Type B pancreatic cell (in vitro differentiated cells): ENCODE data around the gene ITGAE. TPM values are rescaled to one million over a fixed set of nuclear protein-coding genes. Genes with fewer than 3 reads are reported as not detected.
"Not testable (repeated sequence)": the region's sequence is repeated elsewhere in the genome, so short reads cannot be mapped to it uniquely, and the experiment has no call there.

Experiments used
- DNase-seq: peaks from one replicate; pipeline ENCODE4 v3.0.0; 2021; ENCODE audit warnings: mixed read lengths; ENCODE audit not compliant: unreplicated experiment; ENCODE audit errors: extremely low spot score
- H3K27ac Mint-ChIP-seq: 2 replicates; pipeline ENCODE4 v1.8.0; 2021; ENCODE audit warnings: mild to moderate bottlenecking, mixed read lengths
- H3K27me3 Mint-ChIP-seq: 2 replicates; pipeline ENCODE4 v1.8.0; 2021; ENCODE audit warnings: mixed read lengths
- H3K36me3 Mint-ChIP-seq: 2 replicates; pipeline ENCODE4 v1.8.0; 2021; ENCODE audit warnings: mixed read lengths
- H3K4me1 Mint-ChIP-seq: one replicate; pipeline ENCODE4 v1.8.0; 2021; ENCODE audit warnings: mixed read lengths; ENCODE audit not compliant: unreplicated experiment
- H3K4me3 Mint-ChIP-seq: 2 replicates; pipeline ENCODE4 v1.8.0; 2021; ENCODE audit warnings: mild to moderate bottlenecking, mixed read lengths
- H3K9me3 Mint-ChIP-seq: 2 replicates; pipeline ENCODE4 v1.8.0; 2021; ENCODE audit warnings: mixed read lengths
- CTCF ChIP-seq: fragments of 200-600 bp; sonication (generic); conservative IDR thresholded peaks from 2 replicates; pipeline ENCODE4 v1.5.0; 2021; ENCODE audit warnings: antibody characterized with exemption, mild to moderate bottlenecking
- total RNA-seq: library from RNA; stranded (reverse); gene quantifications from 2 replicates; pipeline ENCODE4 v1.2.1, GENCODE V29; 2021; ENCODE audit warnings: low replicate concordance

ITGAE gene
- total RNA-seq, 1 donor from 2014 or later: 28.8 TPM

- Mint-ChIP-seq H3K36me3 (no peaks in the 10 kb centered on the region), H3K9me3 (no peaks in the 10 kb centered on the region), H3K27ac (no peak overlapping the region), H3K4me1 (peaks cover 4% of the 10 kb centered on the region), H3K4me3 (no peak overlapping the region), H3K27me3 (no peaks in the 10 kb centered on the region)
- DNase-seq: no peak
- TF ChIP-seq CTCF: no peak
These were observed 4.2 kb downstream of the ITGAE start for GRCh38 chr17:3796822-3797170.

- TF ChIP-seq CTCF: no peak
- DNase-seq: no peak
- no peak overlapping the region for H3K4me3 Mint-ChIP-seq
- H3K27ac Mint-ChIP-seq: no peak overlapping the region
- no peaks in the 10 kb centered on the region for H3K36me3 Mint-ChIP-seq
- H3K27me3 Mint-ChIP-seq: no peaks in the 10 kb centered on the region
- H3K4me1 Mint-ChIP-seq: peaks cover 4% of the 10 kb centered on the region
- H3K9me3 Mint-ChIP-seq: no peaks in the 10 kb centered on the region
These were observed 4.7 kb downstream of the ITGAE start for GRCh38 chr17:3796110-3796821.

GRCh38 chr17:3795390-3796102 is 5.4 kb downstream of the ITGAE start:
- H3K27me3 Mint-ChIP-seq: no peaks in the 10 kb centered on the region
- no peaks in the 10 kb centered on the region for H3K36me3 Mint-ChIP-seq
- peaks cover 4% of the 10 kb centered on the region for H3K4me1 Mint-ChIP-seq
- H3K27ac Mint-ChIP-seq: no peak overlapping the region
- no peak overlapping the region for H3K4me3 Mint-ChIP-seq
- TF ChIP-seq CTCF: no peak
- no peaks in the 10 kb centered on the region for H3K9me3 Mint-ChIP-seq
- no peak for DNase-seq

- Mint-ChIP-seq H3K4me3 (no peak overlapping the region), H3K27ac (no peak overlapping the region), H3K36me3 (no peaks in the 10 kb centered on the region), H3K4me1 (peaks cover 4% of the 10 kb centered on the region), H3K9me3 (no peaks in the 10 kb centered on the region), H3K27me3 (no peaks in the 10 kb centered on the region)
- no peak for TF ChIP-seq CTCF
- DNase-seq: no peak
These were observed 6.2 kb downstream of the ITGAE start for GRCh38 chr17:3794557-3795389.

GRCh38 chr17:3794152-3794551 is 6.8 kb downstream of the ITGAE start:
- H3K36me3 Mint-ChIP-seq, DNase-seq, H3K9me3 Mint-ChIP-seq, H3K27me3 Mint-ChIP-seq, H3K4me3 Mint-ChIP-seq, H3K27ac Mint-ChIP-seq, H3K4me1 Mint-ChIP-seq: not testable (repeated sequence)

- H3K9me3 Mint-ChIP-seq, H3K4me3 Mint-ChIP-seq, DNase-seq, H3K27me3 Mint-ChIP-seq, H3K27ac Mint-ChIP-seq, H3K36me3 Mint-ChIP-seq, H3K4me1 Mint-ChIP-seq: not testable (repeated sequence)
These were observed 7.7 kb downstream of the ITGAE start for GRCh38 chr17:3793258-3793657.
